ENCODE data around the gene GPR161.

DNA sequence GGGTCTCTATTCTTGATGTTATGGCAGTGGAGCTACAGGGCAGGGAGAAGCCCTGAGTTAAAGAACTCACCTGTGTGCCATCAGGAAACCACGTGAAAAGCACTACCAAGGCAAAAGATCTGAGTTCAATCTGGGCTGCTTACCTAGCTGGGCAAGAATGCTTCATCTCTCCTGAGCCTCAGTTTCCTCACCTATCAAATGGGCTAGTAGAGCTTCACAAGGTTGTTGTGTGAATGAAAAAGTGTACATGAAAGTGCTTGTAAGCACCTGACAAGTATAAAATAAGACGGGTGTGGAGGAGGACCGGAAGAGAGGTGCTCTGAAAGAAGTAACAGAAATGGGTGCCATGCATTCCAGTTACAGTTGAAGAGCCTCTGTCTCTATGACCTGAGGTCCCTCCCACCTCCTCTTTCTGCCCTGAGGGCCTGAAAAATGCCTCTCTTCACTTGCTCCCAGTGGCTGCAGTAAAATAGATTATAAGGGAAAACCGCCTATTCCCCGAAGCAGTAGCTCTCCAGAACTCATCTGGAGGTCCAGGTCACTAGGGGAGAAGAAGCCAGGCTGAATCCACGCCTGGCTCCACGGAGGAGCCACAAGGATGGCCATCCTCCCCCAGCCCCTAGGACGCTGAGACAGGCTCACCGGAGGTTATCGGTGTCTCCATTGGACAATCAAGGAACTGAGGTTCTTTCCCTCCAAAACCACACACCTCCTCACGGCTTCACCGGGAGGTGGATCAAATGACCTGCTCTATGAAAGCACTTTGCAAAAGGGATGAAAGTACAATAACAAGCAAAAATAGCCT, 1.4 kb downstream of the GPR161 start:
- TF ChIP-seq CTCF (conservative IDR thresholded peaks at IDR 0.05), result no peak
- TF ChIP-seq ZFX (IDR thresholded peaks at IDR 0.05), result no peak
